Erythroblast (primary cell): Measurements from ENCODE around the gene HTR2A.

ENCODE experiments used
- GATA1 ChIP-seq: IDR thresholded peaks from 2 replicates; pipeline ENCODE4 v1.6.1; 2011; ENCODE audit warnings: low read depth, mild to moderate bottlenecking, control low read depth, low read length, moderate library complexity
- POLR2A ChIP-seq: IDR thresholded peaks from 2 replicates; pipeline ENCODE4 v1.6.1; 2011; ENCODE audit warnings: mild to moderate bottlenecking, low read length

- TF ChIP-seq POLR2A (no peak), GATA1 (no peak)
Measured at GRCh38 chr13:46852168-46852567, 44.7 kb downstream of the HTR2A start.
